PC-9 (cell line): Measurements from ENCODE around the gene IKZF2. TPM values are rescaled to one million over a fixed set of nuclear protein-coding genes. Genes with fewer than 3 reads are reported as not detected.

Source experiments
- BruUV-seq: library from RNA; stranded (reverse); fragments of 400-500 nt; replicated peaks from 2 replicates; lab custom pipeline; 2021; lab: Mats Ljungman, UMichigan
- CTCF ChIA-PET: fragments of 300-600 bp; sonication (Branson Sonifier 250); formaldehyde crosslinking; loops from one replicate; lab custom pipeline; 2022; ENCODE audit warnings: antibody characterized with exemption; lab: Charles Lee
- POLR2A ChIA-PET: fragments of 300-600 bp; sonication (Branson Sonifier 250); formaldehyde crosslinking; loops from one replicate; lab custom pipeline; 2022; ENCODE audit warnings: antibody characterized with exemption; ENCODE audit not compliant: unreplicated experiment; lab: Charles Lee
- DNase-seq, 2 experiments: peaks; one replicate each; pipeline versions ENCODE4 v3.0.0 to v3.0.0-alpha.2; 2015 to 2022; ENCODE audit warnings: mixed read lengths in 1 of 2
- H2AFZ ChIP-seq: fragments of 200-600 bp; sonication (generic); 2 replicates; pipeline ENCODE4 v1.8.1; 2017; ENCODE audit warnings: antibody characterized with exemption
- H3F3A ChIP-seq: fragments of 200-600 bp; sonication (generic); 2 replicates; pipeline ENCODE4 v1.8.1; 2017; ENCODE audit warnings: antibody characterized with exemption, mild to moderate bottlenecking, low read depth; ENCODE audit not compliant: insufficient read depth
- H3K27ac ChIP-seq: fragments of 200-600 bp; sonication (generic); 2 replicates; pipeline ENCODE4 v1.6.1; 2016; ENCODE audit warnings: mixed run types
- H3K27me3 ChIP-seq: fragments of 200-600 bp; sonication (generic); 2 replicates; pipeline ENCODE4 v1.6.1; 2016; ENCODE audit warnings: low read depth, mixed run types; ENCODE audit not compliant: insufficient read depth
- H3K36me3 ChIP-seq: fragments of 200-600 bp; sonication (generic); 2 replicates; pipeline ENCODE4 v1.6.1; 2016; ENCODE audit warnings: low read depth, mixed run types
- H3K4me1 ChIP-seq: fragments of 200-600 bp; sonication (generic); replicated peaks from 2 replicates; pipeline ENCODE4 v1.6.1; 2016; ENCODE audit warnings: mixed run types; ENCODE audit not compliant: insufficient read depth
- H3K4me2 ChIP-seq: fragments of 200-600 bp; sonication (generic); 2 replicates; pipeline ENCODE4 v1.6.1; 2017; ENCODE audit warnings: mixed run types
- H3K4me3 ChIP-seq: fragments of 200-600 bp; sonication (generic); 2 replicates; pipeline ENCODE4 v1.6.1; 2016; ENCODE audit warnings: mixed run types
- H3K79me2 ChIP-seq: fragments of 200-600 bp; sonication (generic); 2 replicates; pipeline ENCODE4 v1.6.1; 2017; ENCODE audit warnings: low read depth, mixed run types
- H3K9me2 ChIP-seq: fragments of 200-600 bp; sonication (generic); 2 replicates; pipeline ENCODE4 v1.8.1; 2017; ENCODE audit warnings: mild to moderate bottlenecking; ENCODE audit not compliant: insufficient read depth
- H3K9me3 ChIP-seq: fragments of 200-600 bp; sonication (generic); 2 replicates; pipeline ENCODE4 v1.8.1; 2016; ENCODE audit warnings: low read depth; ENCODE audit not compliant: insufficient read depth
- H4K20me1 ChIP-seq: fragments of 200-600 bp; sonication (generic); 2 replicates; pipeline ENCODE4 v1.8.1; 2017; ENCODE audit not compliant: insufficient read depth
- CTCF ChIP-seq: fragments of 200-600 bp; sonication (generic); conservative IDR thresholded peaks from 2 replicates; pipeline ENCODE4 v1.6.1; 2017; ENCODE audit warnings: mixed run types, antibody characterized with exemption, mild to moderate bottlenecking, moderate library complexity
- EZH2 ChIP-seq: fragments of 200-600 bp; sonication (generic); IDR thresholded peaks from 2 replicates; pipeline ENCODE4 v1.8.0; 2017; ENCODE audit warnings: antibody characterized with exemption, low read depth
- intact Hi-C: fragments of 100-400 bp; cut with micrococcal nuclease; formaldehyde crosslinking; loops from one replicate; pipeline ENCODE4 v1.10.0; 2022; ENCODE audit not compliant: unreplicated experiment
- total RNA-seq: library from RNA; stranded (reverse); gene quantifications from 2 replicates; pipeline ENCODE4 v1.2.3, GENCODE V29; 2021

Gene IKZF2
- total RNA-seq, 1 experiment from 2014 or later = 28.3 TPM

DNA sequence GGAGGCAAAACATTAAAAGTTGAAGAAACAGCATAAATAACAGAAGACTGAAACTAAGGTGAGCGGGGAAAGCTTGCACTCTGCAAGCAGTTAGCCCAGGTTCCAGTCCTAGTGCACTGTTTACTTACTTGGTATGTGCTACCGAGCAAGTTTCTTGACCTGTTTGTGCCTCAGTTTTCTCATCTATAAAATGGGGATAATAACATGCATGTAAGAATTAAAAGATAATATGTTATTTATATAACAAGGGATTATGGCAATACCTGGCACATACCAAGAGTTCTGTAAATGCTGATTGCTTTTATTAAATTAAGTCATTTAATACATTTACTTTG lies 37.1 kb upstream of the IKZF2 start:
- POLR2A ChIA-PET = no interaction called here
- Histone ChIP-seq H3K9me3 (no peaks in the 10 kb centered on the region), H3K27ac (no peak overlapping the region), H3K4me2 (peak overlapping the region; percentile 13; the same call in 1 of the 2 replicates), H4K20me1 (no peaks in the 10 kb centered on the region), H2AFZ (no peak overlapping the region), H3K4me1 (0 out of 2 replicates have a peak, but pooled peaks cover 7% of the 10 kb centered on the region), H3K79me2 (no peaks in the 10 kb centered on the region), H3K9me2 (no peaks in the 10 kb centered on the region), H3K36me3 (no peaks in the 10 kb centered on the region), H3K27me3 (no peaks in the 10 kb centered on the region), H3K4me3 (no peak overlapping the region), H3F3A (no peaks in the 10 kb centered on the region)
- DNase-seq = no peak
- BruUV-seq = no TSS peak
- intact Hi-C loops = loop anchor here (1.0 kb wide), 3 partner anchors 28 to 51 kb away; partner anchors contain the start of gene IKZF2
- CTCF ChIA-PET = no interaction called here
- TF ChIP-seq EZH2 = no peak
- TF ChIP-seq CTCF = no peak

GRCh38 chr2:213187833-213188532 lies 36.6 kb upstream of the IKZF2 start:
- peak overlapping the region; percentile 13; the same call in 1 of the 2 replicates for H3K4me2 ChIP-seq
- H3K36me3 ChIP-seq = no peaks in the 10 kb centered on the region
- 0 out of 2 replicates have a peak, but pooled peaks cover 7% of the 10 kb centered on the region for H3K4me1 ChIP-seq
- H4K20me1 ChIP-seq = no peaks in the 10 kb centered on the region
- no peak overlapping the region for H2AFZ ChIP-seq
- intact Hi-C loops = loop anchor here (1.0 kb wide), 3 partner anchors 28 to 51 kb away; partner anchors contain the start of gene IKZF2
- no peaks in the 10 kb centered on the region for H3F3A ChIP-seq
- no peaks in the 10 kb centered on the region for H3K79me2 ChIP-seq
- no peaks in the 10 kb centered on the region for H3K9me2 ChIP-seq
- no peak overlapping the region for H3K4me3 ChIP-seq
- ChIA-PET CTCF (no interaction called here), POLR2A (no interaction called here)
- no peaks in the 10 kb centered on the region for H3K27me3 ChIP-seq
- TF ChIP-seq EZH2 = no peak
- no peak for TF ChIP-seq CTCF
- H3K27ac ChIP-seq = no peak overlapping the region
- peak; percentile 58 to 60 for DNase-seq
- no peaks in the 10 kb centered on the region for H3K9me3 ChIP-seq
- no TSS peak for BruUV-seq

GRCh38 chr2:213187386-213187785 lies 36.0 kb upstream of the IKZF2 start:
- H3K27me3 ChIP-seq = no peaks in the 10 kb centered on the region
- no peaks in the 10 kb centered on the region for H3F3A ChIP-seq
- no peak for DNase-seq
- intact Hi-C loops = no loop called here
- POLR2A ChIA-PET = no interaction called here
- H3K4me1 ChIP-seq = 0 out of 2 replicates have a peak, but pooled peaks cover 7% of the 10 kb centered on the region
- H3K36me3 ChIP-seq = no peaks in the 10 kb centered on the region
- no peaks in the 10 kb centered on the region for H3K9me3 ChIP-seq
- no peak overlapping the region for H2AFZ ChIP-seq
- H3K27ac ChIP-seq = no peak overlapping the region
- H3K4me2 ChIP-seq = no peak overlapping the region
- H4K20me1 ChIP-seq = no peaks in the 10 kb centered on the region
- no peaks in the 10 kb centered on the region for H3K9me2 ChIP-seq
- CTCF ChIA-PET = no interaction called here
- TF ChIP-seq EZH2 (no peak), CTCF (no peak)
- BruUV-seq = no TSS peak
- no peaks in the 10 kb centered on the region for H3K79me2 ChIP-seq
- H3K4me3 ChIP-seq = no peak overlapping the region
